SW480 (cell line): Measurements from ENCODE around the gene SEPTIN1.
A peak's percentile ranks its signal among the peaks of the same experiment; 100 is the strongest.
"Not testable (repeated sequence)": the region's sequence is repeated elsewhere in the genome, so short reads cannot be mapped to it uniquely, and the experiment has no call there.

Experiments
- DNase-seq: peaks from one replicate; pipeline ENCODE4 v3.0.0-alpha.2; 2016; ENCODE audit warnings: low spot score

The SEPTIN1 gene

GRCh38 chr16:30357715-30358576 is 24.4 kb downstream of the SEPTIN1 start:
- DNase-seq, result no peak

- no peak for DNase-seq
These were observed 25.2 kb downstream of the SEPTIN1 start for GRCh38 chr16:30357085-30357714.

DNA sequence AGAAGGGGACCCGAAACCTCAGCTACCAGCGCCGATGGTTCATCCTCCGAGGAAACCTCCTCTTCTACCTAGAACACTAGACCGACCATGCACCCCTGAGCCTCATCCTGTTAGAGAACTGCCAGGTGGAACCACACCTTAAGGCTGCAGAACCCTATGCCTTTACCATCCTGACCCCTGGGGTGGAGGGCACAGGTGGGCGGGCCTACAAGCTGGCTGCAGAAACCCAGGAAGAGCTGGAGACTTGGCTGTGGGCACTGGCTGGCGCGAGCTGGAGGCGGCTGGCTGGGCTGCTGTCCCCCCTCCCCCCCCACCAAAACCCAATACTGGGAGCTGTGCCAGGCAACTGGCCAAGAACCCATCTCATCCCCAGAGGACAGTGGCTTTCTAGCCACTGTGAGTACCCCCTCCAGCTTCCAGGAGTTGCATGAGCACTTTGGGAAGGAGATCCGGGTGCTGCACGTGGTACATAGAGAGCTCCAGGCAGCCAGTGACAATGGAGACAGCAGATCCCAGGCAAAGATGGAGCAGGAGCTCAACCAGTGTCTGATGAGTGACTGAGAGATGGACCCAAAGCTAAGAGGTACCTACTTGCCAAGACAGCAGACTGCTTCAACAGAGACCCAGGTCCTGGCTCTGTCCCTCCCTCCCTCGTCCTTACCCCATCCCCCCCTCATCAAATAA is 25.8 kb downstream of the SEPTIN1 start:
- no peak for DNase-seq

DNA sequence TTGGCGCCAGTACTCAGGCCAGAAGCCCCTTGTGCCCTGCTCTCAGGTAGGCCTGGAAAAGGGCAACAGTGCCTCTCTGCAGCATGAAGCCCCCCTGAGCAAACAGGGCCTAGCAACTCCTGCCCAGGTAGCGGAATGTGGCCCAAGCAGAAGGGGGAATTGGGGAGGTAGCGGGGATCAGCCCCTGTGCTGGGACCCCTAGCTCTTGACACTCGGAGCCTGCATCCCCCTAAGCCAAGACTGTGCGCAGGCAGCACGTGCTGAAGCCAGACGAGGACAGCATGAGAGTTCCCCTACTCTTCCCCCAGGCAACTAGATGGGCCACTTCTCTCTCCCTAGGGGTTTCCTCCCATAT is 26.4 kb downstream of the SEPTIN1 start:
- no peak for DNase-seq

DNA sequence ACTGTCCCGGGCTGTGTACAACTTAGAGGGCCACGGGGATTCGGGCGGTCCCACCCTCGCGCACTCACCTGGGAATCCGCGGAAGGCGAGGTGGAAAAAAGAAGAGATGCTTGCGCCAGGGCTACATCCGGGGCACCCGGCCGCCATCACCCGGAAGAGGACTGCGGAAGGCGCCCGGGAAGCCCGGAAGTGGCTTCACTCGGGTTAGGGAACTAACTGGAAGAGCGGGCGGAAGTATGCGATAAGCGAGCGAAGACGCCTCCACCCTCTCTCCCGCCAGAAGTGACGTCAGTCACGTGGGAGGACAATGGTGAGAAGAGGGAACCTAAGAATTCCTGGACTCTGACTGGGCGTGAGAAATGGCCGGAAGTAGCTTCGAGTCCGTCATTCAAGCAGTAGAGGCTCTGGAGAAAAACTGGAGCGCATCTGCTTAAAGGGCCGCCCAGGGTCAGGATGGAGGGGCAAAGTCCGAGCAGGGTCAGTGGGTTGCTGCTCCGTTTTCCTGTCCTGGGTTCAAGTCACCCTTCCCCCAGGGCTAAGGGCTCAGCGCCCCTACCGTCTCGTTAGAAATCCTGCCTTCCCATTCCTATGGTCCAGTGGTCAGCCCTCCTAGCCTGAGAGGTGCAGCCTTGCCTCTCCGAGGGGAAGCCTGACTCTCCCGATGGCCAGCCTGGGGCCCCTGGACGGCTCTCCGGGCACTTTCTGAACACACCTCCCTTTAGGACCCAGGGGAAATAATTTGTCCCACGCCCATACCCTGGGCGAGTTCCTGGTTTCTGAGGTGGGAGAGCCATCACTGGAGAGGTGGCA is 27.0 kb downstream of the SEPTIN1 start, which contains the start of gene CD2BP2:
Gene CD2BP2 (minus strand): TSS at position 165 of the 810 bp plus-strand sequence. CDS start 627 bp downstream, outside the sequence.
- DNase-seq, result peak; percentile 99

GRCh38 chr16:30354423-30355143 is 27.8 kb downstream of the SEPTIN1 start:
- no peak for DNase-seq

GRCh38 chr16:30353438-30354129 is 28.8 kb downstream of the SEPTIN1 start:
- DNase-seq, result no peak

DNA sequence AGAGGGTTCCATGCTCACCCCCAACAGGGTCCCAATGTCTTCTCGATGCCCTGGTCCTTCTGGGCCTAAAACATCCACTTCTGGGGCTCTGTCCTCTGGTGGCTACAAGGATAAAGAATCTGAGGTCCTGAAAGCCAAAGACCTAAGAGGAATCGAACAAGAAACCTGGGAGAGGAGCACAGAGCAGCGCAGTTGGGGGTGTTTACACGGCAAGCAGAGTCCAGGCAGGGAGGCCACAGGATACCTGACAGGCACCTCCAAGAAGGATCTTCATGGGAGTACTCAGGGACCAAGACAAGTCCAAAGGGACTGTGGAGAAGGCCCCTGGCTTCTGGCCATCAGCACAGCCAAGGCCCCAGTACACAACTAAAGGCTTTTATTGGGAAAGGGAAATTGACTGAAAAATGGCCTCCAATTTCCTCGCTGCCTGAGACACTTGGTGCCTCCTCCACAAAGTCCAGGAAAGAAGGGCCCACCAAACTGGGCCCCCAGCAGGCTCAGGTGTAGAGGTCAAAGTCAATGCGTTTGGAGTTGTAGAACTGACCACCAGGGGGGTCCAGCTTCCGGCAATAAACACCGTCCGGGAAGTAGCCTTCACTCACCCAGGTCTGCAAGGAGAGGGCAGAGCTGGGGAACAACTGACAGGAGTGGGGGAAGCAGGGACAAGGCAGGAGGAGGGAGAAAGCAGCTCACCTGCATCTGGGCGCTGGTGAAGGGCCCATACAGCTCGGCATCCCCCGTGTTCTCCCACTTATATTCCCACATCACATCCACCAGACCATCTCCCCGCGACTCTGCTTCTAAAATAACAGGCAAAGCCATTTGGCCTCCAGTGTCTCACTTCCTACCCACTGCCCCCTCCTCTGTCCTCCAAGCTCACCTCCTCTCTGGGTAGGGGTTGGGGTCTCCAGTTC is 29.6 kb downstream of the SEPTIN1 start:
- no peak for DNase-seq

GRCh38 chr16:30351586-30352419 is 30.6 kb downstream of the SEPTIN1 start:
- DNase-seq, result no peak

- no peak for DNase-seq
These were observed 31.3 kb downstream of the SEPTIN1 start for GRCh38 chr16:30351001-30351441.

DNA sequence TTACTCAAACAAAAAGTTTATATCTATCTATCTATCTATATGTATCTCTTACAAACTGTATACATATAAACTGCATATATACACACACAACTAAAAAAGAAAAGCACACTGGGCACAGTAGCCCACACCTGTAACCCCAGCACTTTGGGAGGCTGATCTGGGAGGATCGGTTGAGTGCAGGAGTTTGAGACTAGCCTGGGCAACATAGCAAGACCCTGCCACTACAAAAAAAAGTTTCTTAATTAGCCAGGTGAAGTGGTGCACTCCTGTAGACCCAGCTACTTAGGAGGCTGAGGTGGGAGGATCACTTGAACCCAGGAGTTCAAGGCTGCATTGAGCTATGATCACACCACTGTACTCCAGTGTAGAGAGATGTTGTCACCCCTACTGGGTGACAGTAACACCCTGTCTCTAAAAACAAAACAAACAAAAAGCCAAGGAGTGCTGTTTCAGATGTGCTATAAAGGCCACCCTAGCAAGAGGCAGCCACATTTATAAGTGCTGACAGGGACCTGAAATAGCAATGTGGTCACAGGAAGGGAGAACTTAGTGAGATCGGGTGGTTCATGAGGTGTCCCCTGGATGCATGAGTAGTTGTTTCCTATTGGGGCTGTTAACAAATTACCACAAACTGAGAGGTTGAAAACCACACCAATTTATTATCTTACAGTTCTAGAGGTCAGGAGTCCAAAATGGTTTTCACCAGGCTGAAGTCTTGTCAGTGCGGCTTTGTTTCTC is 32.1 kb downstream of the SEPTIN1 start:
- no peak for DNase-seq

GRCh38 chr16:30349675-30350074 is 32.7 kb downstream of the SEPTIN1 start:
- no peak for DNase-seq

- DNase-seq, result no peak
These were observed 33.4 kb downstream of the SEPTIN1 start for GRCh38 chr16:30348929-30349328.

GRCh38 chr16:30348113-30348512 is 34.2 kb downstream of the SEPTIN1 start:
- DNase-seq, result no peak

DNA sequence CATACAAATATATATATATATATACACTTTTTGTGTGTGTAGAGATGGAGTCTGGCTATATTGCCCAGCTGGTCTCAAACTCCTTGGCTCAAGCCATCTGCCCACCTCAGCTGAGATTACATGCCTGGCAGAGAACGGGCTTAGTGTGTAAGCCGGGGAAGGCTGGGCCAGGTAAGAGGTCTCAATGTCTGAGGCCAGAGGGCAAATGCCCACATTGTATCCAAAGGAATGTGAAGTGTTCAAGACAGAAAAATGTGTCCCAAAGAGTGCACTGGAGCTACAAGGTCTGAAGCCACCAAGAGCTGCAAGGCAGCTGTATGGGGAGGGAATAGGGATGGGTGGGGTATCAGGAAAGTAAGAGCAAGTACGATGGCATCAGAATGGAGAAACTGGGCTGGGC is 36.1 kb downstream of the SEPTIN1 start:
- no peak for DNase-seq

- DNase-seq, result not testable (repeated sequence)
These were observed 38.9 kb downstream of the SEPTIN1 start for GRCh38 chr16:30343491-30343820.

- no peak for DNase-seq
These were observed 39.4 kb downstream of the SEPTIN1 start for GRCh38 chr16:30342751-30343490.
